Hepatocyte (in vitro differentiated cells): ENCODE results near the gene APC.

Source experiments
- CTCF ChIP-seq: fragments of 200-600 bp; sonication (generic); IDR thresholded peaks from 2 replicates; pipeline ENCODE4 v1.5.1; 2016; ENCODE audit warnings: antibody characterized with exemption, mild to moderate bottlenecking; ENCODE audit not compliant: poor library complexity
- EZH2 ChIP-seq: fragments of 200-600 bp; sonication (generic); IDR thresholded peaks from 2 replicates; pipeline ENCODE4 v1.6.1; 2016; ENCODE audit warnings: antibody characterized with exemption, mild to moderate bottlenecking, borderline replicate concordance
- EZH2phosphoT487 ChIP-seq: fragments of 200-600 bp; sonication (generic); IDR thresholded peaks from one replicate; pipeline ENCODE4 v1.6.1; 2018; ENCODE audit warnings: antibody characterized with exemption, mild to moderate bottlenecking, low read depth, moderate library complexity; ENCODE audit not compliant: unreplicated experiment, severe bottlenecking

GRCh38 chr5:112692472-112692871, 45.2 kb upstream of the APC start:
- no peak for TF ChIP-seq CTCF
- TF ChIP-seq EZH2: no peak
- TF ChIP-seq EZH2phosphoT487: no peak
